ENCODE measurements around the gene C1QTNF2.

DNA sequence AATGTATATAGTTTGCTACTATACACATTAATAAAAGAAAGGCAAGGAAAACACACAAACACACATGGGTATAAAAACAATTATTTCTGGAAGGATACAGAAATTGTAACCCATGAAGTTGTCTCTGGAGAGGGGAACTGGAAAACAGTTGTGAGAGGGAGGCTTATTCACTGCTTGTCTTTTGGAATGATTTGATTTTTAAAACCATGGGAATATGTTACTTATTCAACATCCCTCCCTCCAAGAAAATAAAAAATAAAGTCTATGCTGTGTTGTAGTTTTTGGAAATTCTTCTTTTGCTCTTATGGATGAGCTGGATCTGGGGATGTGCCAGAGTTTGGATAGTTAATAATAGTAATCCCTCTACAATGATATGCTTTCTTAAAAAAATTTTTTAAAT lies 6.0 kb upstream of the C1QTNF2 start:
- TF ChIP-seq, protein P1, sequence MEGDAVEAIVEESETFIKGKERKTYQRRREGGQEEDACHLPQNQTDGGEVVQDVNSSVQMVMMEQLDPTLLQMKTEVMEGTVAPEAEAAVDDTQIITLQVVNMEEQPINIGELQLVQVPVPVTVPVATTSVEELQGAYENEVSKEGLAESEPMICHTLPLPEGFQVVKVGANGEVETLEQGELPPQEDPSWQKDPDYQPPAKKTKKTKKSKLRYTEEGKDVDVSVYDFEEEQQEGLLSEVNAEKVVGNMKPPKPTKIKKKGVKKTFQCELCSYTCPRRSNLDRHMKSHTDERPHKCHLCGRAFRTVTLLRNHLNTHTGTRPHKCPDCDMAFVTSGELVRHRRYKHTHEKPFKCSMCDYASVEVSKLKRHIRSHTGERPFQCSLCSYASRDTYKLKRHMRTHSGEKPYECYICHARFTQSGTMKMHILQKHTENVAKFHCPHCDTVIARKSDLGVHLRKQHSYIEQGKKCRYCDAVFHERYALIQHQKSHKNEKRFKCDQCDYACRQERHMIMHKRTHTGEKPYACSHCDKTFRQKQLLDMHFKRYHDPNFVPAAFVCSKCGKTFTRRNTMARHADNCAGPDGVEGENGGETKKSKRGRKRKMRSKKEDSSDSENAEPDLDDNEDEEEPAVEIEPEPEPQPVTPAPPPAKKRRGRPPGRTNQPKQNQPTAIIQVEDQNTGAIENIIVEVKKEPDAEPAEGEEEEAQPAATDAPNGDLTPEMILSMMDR (conservative IDR thresholded peaks at IDR 0.05; ENCODE audit: low read depth, low read length), result no peak
- TF ChIP-seq POLR2A (IDR thresholded peaks at IDR 0.05; ENCODE audit: low read depth, low read length), result no peak
- TF ChIP-seq, protein P2, sequence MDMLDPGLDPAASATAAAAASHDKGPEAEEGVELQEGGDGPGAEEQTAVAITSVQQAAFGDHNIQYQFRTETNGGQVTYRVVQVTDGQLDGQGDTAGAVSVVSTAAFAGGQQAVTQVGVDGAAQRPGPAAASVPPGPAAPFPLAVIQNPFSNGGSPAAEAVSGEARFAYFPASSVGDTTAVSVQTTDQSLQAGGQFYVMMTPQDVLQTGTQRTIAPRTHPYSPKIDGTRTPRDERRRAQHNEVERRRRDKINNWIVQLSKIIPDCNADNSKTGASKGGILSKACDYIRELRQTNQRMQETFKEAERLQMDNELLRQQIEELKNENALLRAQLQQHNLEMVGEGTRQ (IDR thresholded peaks at IDR 0.05; ENCODE audit: low read depth, low read length), result no peak
- TF ChIP-seq CEBPB (IDR thresholded peaks at IDR 0.05; ENCODE audit: low read depth, low read length), result no peak
- TF ChIP-seq MAFK (IDR thresholded peaks at IDR 0.05; ENCODE audit: low read depth, low read length), result no peak
- no peak for TF ChIP-seq RAD21 (IDR thresholded peaks at IDR 0.05; ENCODE audit: low read length)
